HG03469 (cell line): ENCODE measurements around the gene FADS2.

ENCODE experiments used
- ATAC-seq: cut with Tn5 transposase; IDR thresholded peaks from one replicate; pipeline ENCODE4 v1.9.1; 2021; ENCODE audit warnings: mild to moderate bottlenecking, moderate library complexity, moderate number of reproducible peaks; ENCODE audit not compliant: unreplicated experiment

The FADS2 gene

GRCh38 chr11:61844909-61845565, 16.9 kb downstream of the FADS2 start:
- ATAC-seq = no peak

- no peak for ATAC-seq
These were observed 18.4 kb downstream of the FADS2 start for GRCh38 chr11:61846362-61847020.

DNA sequence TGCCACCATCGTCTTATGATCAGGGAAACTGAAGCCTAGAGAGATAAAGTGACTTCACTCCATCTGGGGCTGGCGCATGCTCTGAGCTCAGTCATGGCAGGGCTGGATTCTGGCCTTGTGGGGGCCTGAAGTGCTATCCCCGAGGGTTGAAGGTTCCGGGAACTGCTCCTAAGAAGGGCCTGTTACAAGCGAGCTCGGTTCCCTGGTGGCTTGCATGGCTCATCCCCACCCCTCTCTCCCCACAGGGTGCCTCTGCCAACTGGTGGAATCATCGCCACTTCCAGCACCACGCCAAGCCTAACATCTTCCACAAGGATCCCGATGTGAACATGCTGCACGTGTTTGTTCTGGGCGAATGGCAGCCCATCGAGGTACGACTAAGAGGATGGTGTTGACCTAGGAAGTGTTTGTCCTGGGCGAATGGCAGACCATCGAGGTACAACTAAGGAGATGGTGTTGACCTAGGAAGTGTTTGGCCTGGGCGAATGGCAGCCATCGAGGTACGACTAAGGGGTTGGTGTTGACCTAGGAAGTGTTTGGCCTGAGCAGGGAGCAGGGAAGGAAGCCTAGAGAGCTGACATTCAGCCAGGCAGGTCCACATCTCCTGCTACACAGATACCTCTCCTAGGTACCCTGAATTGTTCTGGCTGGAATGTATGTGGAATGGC, 19.9 kb downstream of the FADS2 start:
- ATAC-seq = no peak

- ATAC-seq = no peak
These were observed 20.5 kb downstream of the FADS2 start for GRCh38 chr11:61848631-61849030.

GRCh38 chr11:61850687-61851086, 22.6 kb downstream of the FADS2 start:
- ATAC-seq = no peak

- no peak for ATAC-seq
These were observed 23.2 kb downstream of the FADS2 start for GRCh38 chr11:61851113-61851899.

GRCh38 chr11:61851900-61852295, 23.8 kb downstream of the FADS2 start:
- no peak for ATAC-seq

DNA sequence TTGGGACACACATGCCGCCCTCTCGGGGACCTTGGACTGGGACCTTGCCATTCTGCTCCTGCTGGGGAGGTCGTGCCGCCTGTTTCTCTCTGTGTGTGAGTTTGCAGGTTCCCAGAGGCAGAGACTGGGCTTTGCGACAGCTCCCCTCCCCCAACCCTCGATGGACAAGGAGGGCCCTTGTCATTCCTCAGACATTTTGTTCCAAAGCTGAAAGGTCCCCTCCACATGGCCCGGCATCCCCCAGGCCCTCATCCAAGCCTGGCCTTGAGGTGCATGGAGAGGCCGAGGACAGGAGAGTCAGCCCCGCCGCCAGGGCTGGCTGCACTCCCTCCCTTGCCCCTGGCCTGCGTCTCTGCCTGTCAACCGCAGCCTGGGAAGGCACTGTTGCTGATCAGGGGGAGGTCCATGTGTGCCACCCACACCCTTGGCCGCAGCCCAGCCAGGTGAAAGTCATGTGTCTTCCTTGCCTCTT, 25.6 kb downstream of the FADS2 start:
- no peak for ATAC-seq

DNA sequence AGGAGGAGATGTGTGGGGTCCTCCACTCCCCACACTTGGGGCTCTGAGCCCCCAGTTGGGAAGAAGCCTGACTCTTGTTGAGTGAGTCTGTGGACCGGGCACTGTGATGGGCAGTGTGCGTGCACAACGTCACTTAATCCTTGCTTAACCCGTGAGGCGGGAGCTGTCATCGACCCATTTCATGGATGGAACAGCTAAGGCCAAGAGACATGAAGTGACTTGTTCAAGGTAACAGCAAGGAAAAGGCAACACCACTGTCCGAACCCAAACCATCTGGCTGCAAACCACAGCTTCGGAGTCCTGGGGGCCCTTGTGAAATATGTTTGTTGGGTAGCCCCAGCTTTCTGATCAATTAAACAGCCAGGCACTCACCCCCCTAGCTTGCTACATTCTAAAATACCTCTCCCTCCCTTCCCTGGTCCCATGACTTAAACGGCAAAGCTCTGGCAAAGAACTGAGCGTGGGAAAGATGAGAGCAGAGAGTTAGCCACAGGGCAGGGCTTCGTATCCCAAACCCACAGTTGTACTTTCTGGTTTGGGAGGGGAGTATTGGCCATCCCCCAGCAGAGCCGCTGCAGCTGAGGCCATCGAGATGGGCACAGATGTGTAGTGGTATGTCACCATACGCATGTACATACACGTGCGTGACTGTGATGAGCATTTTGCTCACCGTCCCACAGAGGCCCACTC, 26.3 kb downstream of the FADS2 start:
- ATAC-seq = no peak

- ATAC-seq = no peak
These were observed 27.0 kb downstream of the FADS2 start for GRCh38 chr11:61854966-61855714.

GRCh38 chr11:61855939-61856680, 28.0 kb downstream of the FADS2 start:
- no peak for ATAC-seq

GRCh38 chr11:61860054-61860903, 32.2 kb downstream of the FADS2 start:
- ATAC-seq = no peak

- no peak for ATAC-seq
These were observed 33.5 kb downstream of the FADS2 start for GRCh38 chr11:61861634-61862033.

DNA sequence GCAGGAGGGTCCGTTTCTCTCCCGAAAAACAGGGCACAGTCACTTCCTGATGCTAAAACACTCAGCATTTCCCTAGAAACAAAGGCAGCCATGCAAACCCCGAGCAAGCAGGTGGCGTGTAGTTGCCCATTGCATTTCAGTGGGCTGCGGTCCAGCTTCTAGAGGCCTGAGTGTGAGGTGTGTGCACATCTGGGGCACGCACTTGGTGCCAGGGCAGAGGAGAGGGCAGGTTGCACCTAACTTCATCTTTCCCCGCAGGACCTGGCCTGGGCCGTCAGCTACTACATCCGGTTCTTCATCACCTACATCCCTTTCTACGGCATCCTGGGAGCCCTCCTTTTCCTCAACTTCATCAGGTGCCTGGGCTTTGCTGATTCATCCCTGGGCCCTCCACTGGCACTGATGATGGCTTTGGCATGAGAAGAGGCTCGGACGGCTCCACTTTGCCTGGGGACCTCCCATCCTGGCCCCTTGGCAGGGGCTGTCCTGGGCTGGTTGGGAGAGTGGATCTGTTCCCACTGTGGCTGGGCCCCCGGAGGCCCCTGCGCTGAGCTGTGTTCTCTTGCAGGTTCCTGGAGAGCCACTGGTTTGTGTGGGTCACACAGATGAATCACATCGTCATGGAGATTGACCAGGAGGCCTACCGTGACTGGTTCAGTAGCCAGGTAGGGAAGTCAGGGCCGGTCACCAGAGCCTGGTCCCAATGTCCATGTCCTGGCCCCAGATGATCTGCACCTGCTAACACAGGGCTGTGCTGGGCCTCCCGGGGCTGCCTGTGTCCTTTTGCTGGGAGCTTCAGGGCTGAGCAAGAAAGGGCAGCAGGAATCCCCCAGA, 34.8 kb downstream of the FADS2 start:
- no peak for ATAC-seq

DNA sequence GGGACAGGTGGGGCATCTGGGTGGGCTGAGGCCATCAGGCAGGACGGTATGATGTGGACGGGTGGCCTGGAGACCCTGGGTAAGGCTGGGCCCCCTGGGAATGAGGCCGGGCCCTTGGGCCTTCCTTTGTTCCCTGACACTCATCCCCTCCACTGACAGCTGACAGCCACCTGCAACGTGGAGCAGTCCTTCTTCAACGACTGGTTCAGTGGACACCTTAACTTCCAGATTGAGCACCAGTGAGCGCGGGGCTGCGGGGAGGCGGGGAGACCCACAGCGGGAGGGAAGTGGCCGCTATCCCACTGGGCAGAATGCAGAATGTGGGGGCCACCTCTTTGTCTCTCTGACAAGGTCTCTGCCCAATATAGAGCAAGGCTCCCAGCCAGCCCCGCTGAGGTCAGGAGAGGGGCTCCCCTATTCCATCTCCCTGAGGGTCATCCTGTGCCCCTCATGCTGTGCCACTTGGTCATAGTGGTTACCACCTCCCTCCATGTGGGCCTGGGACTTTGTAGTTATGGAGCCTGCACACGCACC, 35.5 kb downstream of the FADS2 start:
- ATAC-seq = no peak

GRCh38 chr11:61864814-61865775, 37.0 kb downstream of the FADS2 start:
- no peak for ATAC-seq
